HG03565 (cell line): ENCODE measurements around the gene PTPRN2.
"Not testable (repeated sequence)": the region's sequence is repeated elsewhere in the genome, so short reads cannot be mapped to it uniquely, and the experiment has no call there.

Experiments used
- ATAC-seq: cut with Tn5 transposase; IDR thresholded peaks from one replicate; pipeline ENCODE4 v1.9.1; 2021; ENCODE audit warnings: mild to moderate bottlenecking, moderate library complexity; ENCODE audit not compliant: unreplicated experiment

The PTPRN2 gene

GRCh38 chr7:158535079-158535478 lies 52.5 kb downstream of the PTPRN2 start:
- ATAC-seq, result no peak

GRCh38 chr7:158534598-158534997 lies 53.0 kb downstream of the PTPRN2 start:
- no peak for ATAC-seq

- not testable (repeated sequence) for ATAC-seq
These were observed 53.5 kb downstream of the PTPRN2 start for GRCh38 chr7:158534134-158534515.

- no peak for ATAC-seq
These were observed 54.1 kb downstream of the PTPRN2 start for GRCh38 chr7:158533386-158534133.

- ATAC-seq, result no peak
These were observed 55.5 kb downstream of the PTPRN2 start for GRCh38 chr7:158532093-158532627.

- ATAC-seq, result no peak
These were observed 56.0 kb downstream of the PTPRN2 start for GRCh38 chr7:158531661-158532060.

GRCh38 chr7:158530800-158531609 lies 56.6 kb downstream of the PTPRN2 start:
- ATAC-seq, result no peak

GRCh38 chr7:158529181-158530096 lies 58.2 kb downstream of the PTPRN2 start:
- no peak for ATAC-seq

- no peak for ATAC-seq
These were observed 59.6 kb downstream of the PTPRN2 start for GRCh38 chr7:158527915-158528502.

GRCh38 chr7:158527495-158527894 lies 60.1 kb downstream of the PTPRN2 start:
- no peak for ATAC-seq

- no peak for ATAC-seq
These were observed 60.6 kb downstream of the PTPRN2 start for GRCh38 chr7:158527038-158527437.

GRCh38 chr7:158526531-158526930 lies 61.1 kb downstream of the PTPRN2 start:
- no peak for ATAC-seq

- ATAC-seq, result no peak
These were observed 61.8 kb downstream of the PTPRN2 start for GRCh38 chr7:158525648-158526484.

- no peak for ATAC-seq
These were observed 62.6 kb downstream of the PTPRN2 start for GRCh38 chr7:158524749-158525635.

GRCh38 chr7:158524286-158524685 lies 63.3 kb downstream of the PTPRN2 start:
- not testable (repeated sequence) for ATAC-seq

GRCh38 chr7:158523877-158524276 lies 63.7 kb downstream of the PTPRN2 start:
- ATAC-seq, result not testable (repeated sequence)

GRCh38 chr7:158523165-158523856 lies 64.3 kb downstream of the PTPRN2 start:
- ATAC-seq, result not testable (repeated sequence)

GRCh38 chr7:158521795-158522194 lies 65.8 kb downstream of the PTPRN2 start:
- not testable (repeated sequence) for ATAC-seq
